ENCODE data around the gene BAX. TPM values are rescaled to one million over a fixed set of nuclear protein-coding genes. Genes with fewer than 3 reads are reported as not detected.
"Not testable (repeated sequence)": the region's sequence is repeated elsewhere in the genome, so short reads cannot be mapped to it uniquely, and the experiment has no call there.

Gene BAX
- total RNA-seq, 5 donors from 2014 or later (not counting 1 experiment from before 2014, with no cell fraction given): 76.6 to 201 (median 183) TPM

DNA sequence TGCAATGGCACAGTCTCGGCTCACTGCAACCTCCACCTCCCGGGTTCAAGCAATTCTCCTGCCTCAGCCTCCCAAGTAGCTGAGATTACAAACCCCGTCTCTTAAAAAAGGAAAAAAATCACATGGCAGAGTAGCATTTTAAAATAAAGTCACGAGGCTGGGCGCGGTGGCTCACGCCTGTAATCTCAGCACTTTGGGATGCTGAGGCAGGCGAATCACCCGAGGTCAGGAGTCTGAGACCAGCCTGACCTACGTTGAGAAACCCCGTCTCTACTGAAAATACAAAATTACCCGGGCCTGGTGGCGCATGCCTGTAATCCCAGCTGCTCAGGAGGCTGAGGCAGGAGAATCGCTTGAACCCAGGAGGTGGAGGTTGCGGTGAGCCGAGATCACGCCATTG, 27.0 kb upstream of the BAX start:
- H3K4me3 Mint-ChIP-seq; DNase-seq; ATAC-seq (replicated peaks in 1 of 4); H3K4me1 Mint-ChIP-seq; H3K9me3 ChIP-seq; H3K27ac Mint-ChIP-seq; H3K27ac ChIP-seq (ENCODE audit: low read length); CTCF ChIA-PET; H3K27me3 Mint-ChIP-seq; H3K36me3 Mint-ChIP-seq; H3K9me3 Mint-ChIP-seq; H3K4me3 ChIP-seq (ENCODE audit: control insufficient read depth in 1 of 2, extremely low read depth in 1 of 2, low read length in 1 of 2); H3K4me1 ChIP-seq (ENCODE audit: control insufficient read depth in 1 of 2, extremely low read depth in 1 of 2, insufficient read depth in 2 of 2, low read length in 2 of 2); H3K27me3 ChIP-seq (replicated peaks in 1 of 2; ENCODE audit: control insufficient read depth in 2 of 2, extremely low read depth in 1 of 2, insufficient read depth in 2 of 2, low read length in 1 of 2); POLR2A ChIA-PET; H3K36me3 ChIP-seq (ENCODE audit: control insufficient read depth in 2 of 2, extremely low read depth in 1 of 2, insufficient read depth in 1 of 2, low read length in 1 of 2): not testable (repeated sequence)
- WGBS (ENCODE audit: insufficient coverage): 92% methylated on average over 12 of the region's 17 CpGs

DNA sequence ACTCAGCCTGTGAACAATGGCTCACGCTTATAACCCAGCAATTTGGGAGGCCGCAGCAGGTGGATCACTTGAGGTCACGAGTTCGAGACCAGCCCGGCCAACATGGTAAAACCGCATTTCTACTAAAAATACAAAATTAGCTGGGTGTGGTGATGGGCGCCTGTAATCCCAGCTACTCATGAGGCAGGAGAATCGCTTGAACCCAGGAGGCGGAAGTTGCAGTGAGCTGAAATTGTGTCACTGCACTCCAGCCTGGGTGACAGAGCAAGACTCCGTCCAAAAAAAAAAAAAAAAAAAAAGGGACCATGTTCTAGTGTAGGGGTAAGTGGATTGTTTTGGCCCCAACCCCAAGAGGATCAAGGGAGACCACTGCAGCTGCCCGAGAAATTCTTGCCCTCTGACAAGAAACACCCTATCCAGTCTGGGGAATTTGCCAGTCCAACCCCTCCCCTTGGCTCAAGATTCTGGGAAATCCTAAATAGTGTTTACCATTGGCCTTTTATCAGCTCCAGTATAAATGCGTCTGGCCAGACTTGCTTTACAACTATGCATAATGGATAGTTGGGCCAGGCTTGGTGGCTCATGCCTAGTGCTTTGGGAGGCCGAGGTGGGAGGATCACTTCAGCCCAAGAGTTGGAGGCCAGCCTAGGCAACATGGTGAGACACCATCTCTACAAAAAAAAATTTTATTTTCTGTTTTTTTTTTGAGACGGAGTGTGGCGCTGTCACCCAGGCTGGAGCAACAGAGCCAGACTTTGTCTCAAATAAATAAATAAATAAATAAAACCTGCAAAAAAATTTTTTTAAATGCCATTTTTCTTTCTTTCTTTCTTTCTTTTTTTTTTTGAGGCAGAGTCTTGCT, 26.3 kb upstream of the BAX start:
- Histone ChIP-seq H3K4me3 (ENCODE audit: control insufficient read depth in 1 of 2, extremely low read depth in 1 of 2, low read length in 1 of 2) (no peak overlapping the region), H3K27me3 (replicated peaks in 1 of 2; ENCODE audit: control insufficient read depth in 2 of 2, extremely low read depth in 1 of 2, insufficient read depth in 2 of 2, low read length in 1 of 2) (peaks cover 0 to 4% of the 10 kb centered on the region in 2 experiments), H3K9me3 (no peaks in the 10 kb centered on the region), H3K36me3 (ENCODE audit: control insufficient read depth in 2 of 2, extremely low read depth in 1 of 2, insufficient read depth in 1 of 2, low read length in 1 of 2) (no peaks in the 10 kb centered on the region), H3K4me1 (ENCODE audit: control insufficient read depth in 1 of 2, extremely low read depth in 1 of 2, insufficient read depth in 2 of 2, low read length in 2 of 2) (peaks cover 0 to 8% of the 10 kb centered on the region in 2 experiments), H3K27ac (ENCODE audit: low read length) (no peak overlapping the region)
- no peaks in the 10 kb centered on the region for H3K9me3 Mint-ChIP-seq
- H3K27ac Mint-ChIP-seq: no peak overlapping the region
- H3K36me3 Mint-ChIP-seq: no peaks in the 10 kb centered on the region
- CTCF ChIA-PET: no interaction called here
- 91% methylated on average over 4 of the region's 15 CpGs for WGBS (ENCODE audit: insufficient coverage)
- DNase-seq (no peak), ATAC-seq (replicated peaks in 1 of 4) (no peak)
- H3K4me3 Mint-ChIP-seq: no peak overlapping the region
- POLR2A ChIA-PET: no interaction called here
- H3K27me3 Mint-ChIP-seq: peaks cover 0 to 2% of the 10 kb centered on the region in 2 donors
- H3K4me1 Mint-ChIP-seq: peaks cover 7 to 12% (median 9%) of the 10 kb centered on the region in 3 donors

DNA sequence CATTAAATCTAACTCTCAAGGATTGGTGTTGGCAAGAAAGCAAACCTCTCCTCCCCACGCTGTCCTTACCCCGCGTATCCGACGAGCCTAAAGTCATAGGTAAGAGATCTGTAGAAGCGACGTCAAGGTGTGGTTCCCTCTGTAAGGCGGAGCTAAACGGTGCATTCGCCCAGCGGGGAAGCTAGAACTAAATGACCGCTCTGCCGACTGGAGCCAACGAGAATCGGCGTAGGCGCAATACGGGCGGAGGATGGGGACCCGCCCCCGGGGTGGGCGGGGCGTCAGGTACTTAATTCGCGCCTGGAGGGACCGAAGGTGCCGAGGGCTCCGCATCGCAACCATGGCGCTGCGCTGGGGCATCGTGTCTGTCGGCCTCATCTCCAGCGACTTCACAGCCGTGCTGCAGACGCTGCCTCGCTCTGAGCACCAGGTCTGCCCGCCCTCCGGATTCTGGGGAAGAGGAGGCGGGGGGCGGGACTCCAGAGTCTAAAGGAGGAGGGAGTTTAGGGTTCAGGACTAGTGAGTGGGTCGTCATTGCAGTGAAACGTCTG, 21.2 kb upstream of the BAX start, which contains the start of gene DHDH:
Gene DHDH (plus strand): TSS at position 318 of the 551 bp plus-strand sequence. CDS start 23 bp downstream, at position 341.
- no peaks in the 10 kb centered on the region for H3K9me3 ChIP-seq
- Mint-ChIP-seq H3K4me3 (peak within 1 kb of the TSS; percentile 83 to 91 (median 83)), H3K4me1 (peaks cover 9 to 16% (median 10%) of the 10 kb centered on the region in 3 donors), H3K36me3 (peaks cover 2% of the 10 kb centered on the region), H3K9me3 (no peaks in the 10 kb centered on the region), H3K27ac (peak within 1 kb of the TSS; percentile 89 to 91), H3K27me3 (peaks cover 0 to 2% of the 10 kb centered on the region in 2 donors)
- DNase-seq: peak; percentile 76 to 91 (median 84)
- peak within 1 kb of the TSS; percentile 42 for H3K27ac ChIP-seq (ENCODE audit: low read length)
- H3K4me3 ChIP-seq (ENCODE audit: control insufficient read depth in 1 of 2, extremely low read depth in 1 of 2, low read length in 1 of 2): peak within 1 kb of the TSS; percentile 54 to 62
- peaks cover 0 to 4% of the 10 kb centered on the region in 2 experiments for H3K27me3 ChIP-seq (replicated peaks in 1 of 2; ENCODE audit: control insufficient read depth in 2 of 2, extremely low read depth in 1 of 2, insufficient read depth in 2 of 2, low read length in 1 of 2)
- POLR2A ChIA-PET: interaction anchor here in 1 of 2 donors (1.0 kb wide), 1 partner anchor 34 kb away, joined by 3 read pairs; no protein-coding TSS in a partner anchor
- CTCF ChIA-PET: interaction anchor here in 1 of 2 donors (1.1 to 1.5 kb wide), 3 partner anchors 10 to 37 kb away, joined by 4 to 9 read pairs (median 8); partner anchors contain the start of gene BAX
- ATAC-seq (replicated peaks in 1 of 4): peak; percentile 96 to 98 (median 98)
- under 1% methylated on average over 34 of the region's 43 CpGs for WGBS (ENCODE audit: insufficient coverage)
- no peaks in the 10 kb centered on the region for H3K36me3 ChIP-seq (ENCODE audit: control insufficient read depth in 2 of 2, extremely low read depth in 1 of 2, insufficient read depth in 1 of 2, low read length in 1 of 2)
- peaks cover 2 to 16% of the 10 kb centered on the region in 2 experiments for H3K4me1 ChIP-seq (ENCODE audit: control insufficient read depth in 1 of 2, extremely low read depth in 1 of 2, insufficient read depth in 2 of 2, low read length in 2 of 2)

DNA sequence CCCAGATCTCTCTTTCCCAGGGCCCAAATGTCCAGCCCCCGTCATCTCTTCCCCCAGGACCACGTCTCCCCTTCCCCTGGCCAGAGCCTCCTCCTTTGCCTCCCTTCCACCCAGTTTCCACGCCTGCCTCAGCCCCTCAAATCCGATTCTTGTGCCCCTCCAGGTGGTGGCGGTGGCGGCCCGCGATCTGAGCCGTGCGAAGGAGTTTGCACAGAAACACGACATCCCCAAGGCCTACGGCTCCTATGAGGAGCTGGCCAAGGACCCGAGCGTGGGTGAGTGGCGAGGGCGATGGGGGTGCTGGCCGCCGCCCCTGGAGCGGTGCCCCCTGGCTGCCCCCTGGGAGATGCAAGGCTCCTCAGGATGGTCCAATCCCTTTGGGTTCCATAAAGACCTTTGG, 19.8 kb upstream of the BAX start:
- H3K36me3 ChIP-seq (ENCODE audit: control insufficient read depth in 2 of 2, extremely low read depth in 1 of 2, insufficient read depth in 1 of 2, low read length in 1 of 2): no peaks in the 10 kb centered on the region
- H3K36me3 Mint-ChIP-seq: peaks cover 8% of the 10 kb centered on the region
- H3K4me3 ChIP-seq (ENCODE audit: control insufficient read depth in 1 of 2, extremely low read depth in 1 of 2, low read length in 1 of 2): no peak overlapping the region
- H3K9me3 ChIP-seq: no peaks in the 10 kb centered on the region
- peaks cover 0 to 4% of the 10 kb centered on the region in 2 experiments for H3K27me3 ChIP-seq (replicated peaks in 1 of 2; ENCODE audit: control insufficient read depth in 2 of 2, extremely low read depth in 1 of 2, insufficient read depth in 2 of 2, low read length in 1 of 2)
- POLR2A ChIA-PET: no interaction called here
- peaks cover 2 to 16% of the 10 kb centered on the region in 2 experiments for H3K4me1 ChIP-seq (ENCODE audit: control insufficient read depth in 1 of 2, extremely low read depth in 1 of 2, insufficient read depth in 2 of 2, low read length in 2 of 2)
- WGBS (ENCODE audit: insufficient coverage): 97% methylated on average over 19 of the region's 19 CpGs
- DNase-seq (no peak), ATAC-seq (replicated peaks in 1 of 4) (no peak)
- H3K4me1 Mint-ChIP-seq: peaks cover 9 to 16% (median 10%) of the 10 kb centered on the region in 3 donors
- CTCF ChIA-PET: interaction anchor here in 1 of 2 donors (0.9 kb wide), 1 partner anchor 63 kb away, joined by 3 read pairs; no protein-coding TSS in a partner anchor
- no peaks in the 10 kb centered on the region for H3K9me3 Mint-ChIP-seq
- H3K27ac ChIP-seq (ENCODE audit: low read length): no peak overlapping the region
- H3K4me3 Mint-ChIP-seq: peak overlapping the region in 1 of 3 donors; percentile 8
- H3K27me3 Mint-ChIP-seq: peaks cover 0 to 2% of the 10 kb centered on the region in 2 donors
- no peak overlapping the region for H3K27ac Mint-ChIP-seq

DNA sequence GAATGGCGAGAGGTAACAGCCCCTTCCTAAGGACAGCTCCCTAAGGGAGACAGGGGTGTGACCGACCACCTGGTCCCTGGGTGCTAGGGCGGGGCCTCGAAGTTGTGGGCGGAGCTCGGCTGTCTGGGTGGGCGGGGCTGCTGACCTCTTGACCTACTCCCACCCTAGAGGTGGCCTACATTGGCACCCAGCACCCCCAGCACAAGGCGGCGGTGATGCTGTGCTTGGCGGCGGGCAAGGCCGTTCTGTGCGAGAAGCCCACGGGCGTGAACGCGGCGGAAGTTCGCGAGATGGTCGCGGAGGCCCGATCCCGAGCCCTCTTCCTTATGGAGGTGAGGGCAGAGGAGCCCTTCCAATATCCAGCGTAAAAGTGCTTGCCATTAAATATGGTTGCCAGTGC, 18.8 kb upstream of the BAX start:
- WGBS (ENCODE audit: insufficient coverage): 100% methylated on average over 14 of the region's 25 CpGs
- POLR2A ChIA-PET: no interaction called here

DNA sequence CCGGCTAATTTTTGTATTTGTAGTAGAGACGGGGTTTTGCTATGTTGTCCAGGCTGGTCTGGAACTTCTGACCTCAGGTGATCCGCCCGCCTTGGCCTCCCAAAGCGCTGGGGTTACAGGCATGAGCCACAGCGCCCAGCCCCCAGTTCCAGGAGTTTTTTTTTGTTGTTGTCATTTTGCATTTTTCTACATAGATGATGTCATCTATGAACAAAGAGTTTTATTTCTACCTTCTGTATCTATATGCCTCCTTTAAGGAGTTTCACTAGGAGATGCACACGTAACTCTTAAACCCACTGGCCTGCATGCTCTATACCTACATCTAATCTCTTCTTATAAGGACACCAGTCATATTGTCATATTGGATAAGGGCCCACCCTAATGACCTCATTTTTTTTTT, 16.4 kb upstream of the BAX start:
- H3K4me3 ChIP-seq (ENCODE audit: control insufficient read depth in 1 of 2, extremely low read depth in 1 of 2, low read length in 1 of 2): no peak overlapping the region
- 100% methylated on average over 1 of the region's 7 CpGs for WGBS (ENCODE audit: insufficient coverage)
- no peaks in the 10 kb centered on the region for H3K27me3 ChIP-seq (replicated peaks in 1 of 2; ENCODE audit: control insufficient read depth in 2 of 2, extremely low read depth in 1 of 2, insufficient read depth in 2 of 2, low read length in 1 of 2)
- H3K27ac ChIP-seq (ENCODE audit: low read length): no peak overlapping the region
- no peaks in the 10 kb centered on the region for H3K9me3 Mint-ChIP-seq
- no peaks in the 10 kb centered on the region for H3K36me3 ChIP-seq (ENCODE audit: control insufficient read depth in 2 of 2, extremely low read depth in 1 of 2, insufficient read depth in 1 of 2, low read length in 1 of 2)
- DNase-seq (no peak), ATAC-seq (replicated peaks in 1 of 4) (no peak)
- ChIA-PET CTCF (no interaction called here), POLR2A (no interaction called here)
- H3K27me3 Mint-ChIP-seq: no peaks in the 10 kb centered on the region
- no peak overlapping the region for H3K27ac Mint-ChIP-seq
- H3K4me1 ChIP-seq (ENCODE audit: control insufficient read depth in 1 of 2, extremely low read depth in 1 of 2, insufficient read depth in 2 of 2, low read length in 2 of 2): peaks cover 2 to 9% of the 10 kb centered on the region in 2 experiments
- peaks cover 19% of the 10 kb centered on the region for H3K36me3 Mint-ChIP-seq
- no peaks in the 10 kb centered on the region for H3K9me3 ChIP-seq
- no peak overlapping the region for H3K4me3 Mint-ChIP-seq
- H3K4me1 Mint-ChIP-seq: peaks cover 7 to 11% (median 7%) of the 10 kb centered on the region in 3 donors

More for the DNA sequence above, 18.8 kb upstream of the BAX start:
- Mint-ChIP-seq H3K4me1 (peaks cover 9 to 16% (median 10%) of the 10 kb centered on the region in 3 donors), H3K9me3 (no peaks in the 10 kb centered on the region), H3K27ac (no peak overlapping the region), H3K27me3 (peaks cover 0 to 2% of the 10 kb centered on the region in 2 donors), H3K4me3 (no peak overlapping the region), H3K36me3 (peaks cover 13% of the 10 kb centered on the region)
- Histone ChIP-seq H3K9me3 (no peaks in the 10 kb centered on the region), H3K4me3 (ENCODE audit: control insufficient read depth in 1 of 2, extremely low read depth in 1 of 2, low read length in 1 of 2) (no peak overlapping the region), H3K27me3 (replicated peaks in 1 of 2; ENCODE audit: control insufficient read depth in 2 of 2, extremely low read depth in 1 of 2, insufficient read depth in 2 of 2, low read length in 1 of 2) (peaks cover 0 to 4% of the 10 kb centered on the region in 2 experiments), H3K4me1 (ENCODE audit: control insufficient read depth in 1 of 2, extremely low read depth in 1 of 2, insufficient read depth in 2 of 2, low read length in 2 of 2) (peaks cover 2 to 16% of the 10 kb centered on the region in 2 experiments), H3K36me3 (ENCODE audit: control insufficient read depth in 2 of 2, extremely low read depth in 1 of 2, insufficient read depth in 1 of 2, low read length in 1 of 2) (no peaks in the 10 kb centered on the region), H3K27ac (ENCODE audit: low read length) (no peak overlapping the region)
- DNase-seq (no peak), ATAC-seq (replicated peaks in 1 of 4) (no peak)
- CTCF ChIA-PET: no interaction called here
